Colon (tissue), 2 donors: ENCODE measurements around the gene HDAC4.

Experiments
- FAIRE-seq: peaks from 2 replicates; lab custom pipeline; 2012; peaks lifted over from hg19 to GRCh38; lab: Jason Lieb, UNC
- donor health status: control.
- donor health status: control.

HDAC4 gene

GRCh38 chr2:239152239-239152915 lies 248.4 kb downstream of the HDAC4 start:
- FAIRE-seq, result no peak

- FAIRE-seq, result no peak
Observed at GRCh38 chr2:239151201-239152131, 249.4 kb downstream of the HDAC4 start.

GRCh38 chr2:239150125-239151011 lies 250.5 kb downstream of the HDAC4 start:
- FAIRE-seq, result no peak

GRCh38 chr2:239149501-239149900 lies 251.3 kb downstream of the HDAC4 start:
- no peak for FAIRE-seq

GRCh38 chr2:239148495-239149200 lies 252.2 kb downstream of the HDAC4 start:
- no peak for FAIRE-seq

GRCh38 chr2:239147376-239147775 lies 253.4 kb downstream of the HDAC4 start:
- FAIRE-seq, result no peak

GRCh38 chr2:239146741-239147181 lies 254.1 kb downstream of the HDAC4 start:
- no peak for FAIRE-seq

- FAIRE-seq, result no peak
Observed at GRCh38 chr2:239146011-239146641, 254.7 kb downstream of the HDAC4 start.

- FAIRE-seq, result no peak
Observed at GRCh38 chr2:239145601-239146000, 255.2 kb downstream of the HDAC4 start.

GRCh38 chr2:239145106-239145505 lies 255.7 kb downstream of the HDAC4 start:
- FAIRE-seq, result no peak

GRCh38 chr2:239144713-239144999 lies 256.2 kb downstream of the HDAC4 start:
- FAIRE-seq, result no peak

GRCh38 chr2:239143858-239144712 lies 256.7 kb downstream of the HDAC4 start:
- no peak for FAIRE-seq

- no peak for FAIRE-seq
Observed at GRCh38 chr2:239142806-239143205, 258.0 kb downstream of the HDAC4 start.

GRCh38 chr2:239142296-239142695 lies 258.5 kb downstream of the HDAC4 start:
- FAIRE-seq, result no peak

- no peak for FAIRE-seq
Observed at GRCh38 chr2:239141021-239141760, 259.6 kb downstream of the HDAC4 start.

GRCh38 chr2:239140346-239141020 lies 260.3 kb downstream of the HDAC4 start:
- no peak for FAIRE-seq

GRCh38 chr2:239139566-239139965 lies 261.3 kb downstream of the HDAC4 start:
- no peak for FAIRE-seq

- FAIRE-seq, result no peak
Observed at GRCh38 chr2:239139101-239139500, 261.7 kb downstream of the HDAC4 start.

- FAIRE-seq, result no peak
Observed at GRCh38 chr2:239138610-239139009, 262.2 kb downstream of the HDAC4 start.
